ENCODE results near the gene ZRANB1. TPM values are rescaled to one million over a fixed set of nuclear protein-coding genes. Genes with fewer than 3 reads are reported as not detected.

The ZRANB1 gene
- total RNA-seq, 6 donors from 2014 or later: 14.6 to 35.4 (median 17.1) TPM

DNA sequence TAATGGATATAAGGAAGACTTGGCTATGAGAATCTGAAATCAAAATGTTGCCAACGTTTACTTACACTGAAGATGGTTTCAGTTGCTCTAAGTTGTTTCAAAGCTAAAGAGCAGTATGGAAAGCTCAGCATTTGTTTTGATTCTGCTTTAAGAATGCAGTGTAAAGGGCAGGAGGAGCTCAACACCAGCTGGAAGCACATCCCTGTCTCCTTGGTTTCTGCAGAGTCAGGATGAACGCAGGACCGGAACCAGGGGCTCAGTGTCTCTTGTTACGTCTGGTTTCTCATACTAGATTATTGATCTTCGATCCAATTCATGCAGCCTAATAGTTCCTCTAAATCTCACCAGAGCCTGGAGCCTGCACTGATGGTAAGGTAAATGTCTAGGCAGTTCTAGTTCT, 24.1 kb downstream of the ZRANB1 start:
- Histone ChIP-seq H3K27me3 (no peaks in the 10 kb centered on the region), H3K27ac (no peak overlapping the region), H3K36me3 (peaks cover 5 to 26% (median 9%) of the 10 kb centered on the region in 4 donors), H3K4me3 (no peak overlapping the region), H3K4me1 (peaks cover 7 to 14% (median 11%) of the 10 kb centered on the region in 4 donors), H3K9me3 (no peaks in the 10 kb centered on the region)
- no peak for ATAC-seq (ENCODE audit: low FRiP score in 2 of 2)
- WGBS, 2 donors: 76 to 81% methylated on average over 5 of the region's 5 CpGs
- TF ChIP-seq, protein P1, sequence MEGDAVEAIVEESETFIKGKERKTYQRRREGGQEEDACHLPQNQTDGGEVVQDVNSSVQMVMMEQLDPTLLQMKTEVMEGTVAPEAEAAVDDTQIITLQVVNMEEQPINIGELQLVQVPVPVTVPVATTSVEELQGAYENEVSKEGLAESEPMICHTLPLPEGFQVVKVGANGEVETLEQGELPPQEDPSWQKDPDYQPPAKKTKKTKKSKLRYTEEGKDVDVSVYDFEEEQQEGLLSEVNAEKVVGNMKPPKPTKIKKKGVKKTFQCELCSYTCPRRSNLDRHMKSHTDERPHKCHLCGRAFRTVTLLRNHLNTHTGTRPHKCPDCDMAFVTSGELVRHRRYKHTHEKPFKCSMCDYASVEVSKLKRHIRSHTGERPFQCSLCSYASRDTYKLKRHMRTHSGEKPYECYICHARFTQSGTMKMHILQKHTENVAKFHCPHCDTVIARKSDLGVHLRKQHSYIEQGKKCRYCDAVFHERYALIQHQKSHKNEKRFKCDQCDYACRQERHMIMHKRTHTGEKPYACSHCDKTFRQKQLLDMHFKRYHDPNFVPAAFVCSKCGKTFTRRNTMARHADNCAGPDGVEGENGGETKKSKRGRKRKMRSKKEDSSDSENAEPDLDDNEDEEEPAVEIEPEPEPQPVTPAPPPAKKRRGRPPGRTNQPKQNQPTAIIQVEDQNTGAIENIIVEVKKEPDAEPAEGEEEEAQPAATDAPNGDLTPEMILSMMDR (IDR thresholded peaks at IDR 0.05): no peak
- no peak for TF ChIP-seq EP300 (IDR thresholded peaks at IDR 0.05)
- DNase-seq: no peak

DNA sequence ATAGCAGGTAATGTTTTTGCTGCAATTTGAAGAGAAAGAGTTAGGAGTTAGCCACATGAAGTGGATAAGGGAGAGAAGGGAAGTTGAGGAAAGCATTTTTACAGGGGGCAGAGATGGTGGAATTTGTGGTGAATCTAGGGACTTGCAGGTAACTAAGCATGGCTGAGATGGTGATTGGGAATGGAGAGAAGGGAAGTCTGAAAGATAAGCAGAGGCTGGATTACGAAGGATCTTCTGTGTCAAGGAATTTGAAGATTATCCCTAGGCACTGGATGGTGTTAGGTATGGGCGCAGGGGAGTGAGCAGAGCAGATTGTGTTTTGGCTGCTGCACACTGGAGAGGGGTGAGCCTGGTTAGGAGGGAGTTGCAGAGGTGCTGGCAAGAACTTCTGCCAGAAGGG, 25.3 kb downstream of the ZRANB1 start:
- no peak for DNase-seq
- Histone ChIP-seq H3K9me3 (no peaks in the 10 kb centered on the region), H3K4me3 (no peak overlapping the region), H3K27me3 (no peaks in the 10 kb centered on the region), H3K27ac (no peak overlapping the region), H3K36me3 (peaks cover 5 to 28% (median 9%) of the 10 kb centered on the region in 4 donors), H3K4me1 (peaks cover 10 to 14% (median 12%) of the 10 kb centered on the region in 4 donors)
- no peak for ATAC-seq (ENCODE audit: low FRiP score in 2 of 2)
- TF ChIP-seq EP300 (IDR thresholded peaks at IDR 0.05) (no peak), POLR2A (IDR thresholded peaks at IDR 0.05) (no peak), POLR2AphosphoS5 (IDR thresholded peaks at IDR 0.05) (no peak)
- TF ChIP-seq, protein P1 (IDR thresholded peaks at IDR 0.05): no peak
- 98 to 100% methylated on average over 2 of the region's 2 CpGs for WGBS, 2 donors

DNA sequence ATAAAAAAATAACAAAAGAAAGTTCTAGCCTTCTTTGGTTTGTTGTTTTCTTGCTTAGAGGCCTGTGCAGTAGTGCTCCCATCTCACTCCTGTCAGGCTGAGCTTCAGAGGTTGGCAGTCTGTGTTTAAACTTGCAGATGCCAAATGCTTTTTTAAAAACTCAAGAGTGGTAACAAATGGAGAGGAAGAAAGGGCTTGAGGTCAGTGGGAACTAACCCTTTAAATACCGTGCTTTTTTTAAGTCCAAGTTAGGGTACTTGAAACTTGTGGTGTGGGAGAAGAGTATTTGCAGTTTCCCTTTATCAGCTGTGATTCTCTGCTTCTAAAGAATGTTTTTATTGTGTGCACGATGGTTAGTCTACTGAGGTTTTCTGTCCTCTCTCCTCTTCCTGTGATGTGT, 29.4 kb downstream of the ZRANB1 start:
- Histone ChIP-seq H3K36me3 (peaks cover 9 to 59% (median 16%) of the 10 kb centered on the region in 4 donors), H3K4me1 (peaks cover 10 to 14% (median 12%) of the 10 kb centered on the region in 4 donors), H3K27me3 (no peaks in the 10 kb centered on the region), H3K9me3 (no peaks in the 10 kb centered on the region), H3K27ac (peak overlapping the region in 2 of 4 donors; percentile 1 to 36), H3K4me3 (no peak overlapping the region)
- no peak for TF ChIP-seq POLR2AphosphoS5 (IDR thresholded peaks at IDR 0.05)
- TF ChIP-seq, protein P1 (IDR thresholded peaks at IDR 0.05): no peak
- TF ChIP-seq EP300 (IDR thresholded peaks at IDR 0.05): no peak
- TF ChIP-seq POLR2A (IDR thresholded peaks at IDR 0.05): no peak
- DNase-seq (no peak), ATAC-seq (ENCODE audit: low FRiP score in 2 of 2) (no peak)
- 26 to 43% methylated on average over 2 of the region's 2 CpGs for WGBS, 2 donors

DNA sequence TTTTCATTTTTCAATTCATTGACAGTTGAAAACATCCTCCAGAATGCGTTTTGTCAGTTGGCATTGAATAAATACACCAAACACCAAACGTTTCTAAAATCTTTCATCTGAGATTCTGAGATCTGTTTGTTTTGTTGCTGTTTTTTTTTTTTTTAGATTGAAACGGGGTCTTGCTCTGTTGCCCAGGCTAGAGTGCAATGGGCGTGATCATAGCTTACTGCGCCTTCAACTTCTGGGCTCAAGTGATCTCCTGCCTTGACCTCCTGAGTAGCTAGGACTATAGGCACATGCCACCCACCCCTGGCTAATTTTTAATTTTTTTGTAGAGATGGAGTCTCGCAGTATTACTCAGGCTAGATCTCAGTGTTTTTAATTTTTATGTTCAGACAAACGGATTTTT, 30.7 kb downstream of the ZRANB1 start:
- Histone ChIP-seq H3K36me3 (peaks cover 4 to 45% (median 12%) of the 10 kb centered on the region in 4 donors), H3K9me3 (no peaks in the 10 kb centered on the region), H3K27me3 (no peaks in the 10 kb centered on the region), H3K4me3 (no peak overlapping the region), H3K4me1 (peaks cover 10 to 14% (median 12%) of the 10 kb centered on the region in 4 donors), H3K27ac (no peak overlapping the region)
- TF ChIP-seq EP300 (IDR thresholded peaks at IDR 0.05) (no peak), POLR2A (IDR thresholded peaks at IDR 0.05) (no peak), POLR2AphosphoS5 (IDR thresholded peaks at IDR 0.05) (no peak)
- TF ChIP-seq, protein P1 (IDR thresholded peaks at IDR 0.05): no peak
- ATAC-seq (ENCODE audit: low FRiP score in 2 of 2): no peak
- 85 to 93% methylated on average over 7 of the region's 7 CpGs for WGBS, 2 donors
- no peak for DNase-seq

DNA sequence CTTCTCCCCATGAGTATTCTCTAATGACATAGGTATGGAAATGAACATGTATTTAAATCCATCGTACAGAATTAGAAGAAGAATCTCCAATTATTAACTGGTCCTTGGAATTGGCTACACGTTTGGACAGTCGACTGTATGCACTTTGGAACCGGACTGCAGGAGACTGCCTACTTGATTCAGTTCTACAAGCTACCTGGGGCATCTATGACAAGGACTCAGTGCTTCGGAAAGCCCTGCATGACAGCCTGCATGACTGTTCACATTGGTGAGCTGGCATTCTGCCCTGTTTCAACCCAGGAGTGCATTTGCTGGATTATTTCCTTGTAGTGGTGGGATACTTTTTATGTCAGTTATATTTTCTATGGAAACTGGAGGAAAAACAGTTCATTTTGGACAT, 32.2 kb downstream of the ZRANB1 start:
- no peak for ATAC-seq (ENCODE audit: low FRiP score in 2 of 2)
- no peak for DNase-seq
- no peak overlapping the region for H3K4me3 ChIP-seq
- 87 to 92% methylated on average over 5 of the region's 5 CpGs for WGBS, 2 donors
- no peaks in the 10 kb centered on the region for H3K27me3 ChIP-seq
- H3K9me3 ChIP-seq: no peaks in the 10 kb centered on the region
- no peak for TF ChIP-seq POLR2A (IDR thresholded peaks at IDR 0.05)
- no peak for TF ChIP-seq POLR2AphosphoS5 (IDR thresholded peaks at IDR 0.05)
- H3K36me3 ChIP-seq: peaks cover 3 to 36% (median 8%) of the 10 kb centered on the region in 4 donors
- H3K4me1 ChIP-seq: peaks cover 13 to 16% (median 14%) of the 10 kb centered on the region in 4 donors
- H3K27ac ChIP-seq: no peak overlapping the region
